ENCODE measurements around the gene LZTS2.

Gene LZTS2

DNA sequence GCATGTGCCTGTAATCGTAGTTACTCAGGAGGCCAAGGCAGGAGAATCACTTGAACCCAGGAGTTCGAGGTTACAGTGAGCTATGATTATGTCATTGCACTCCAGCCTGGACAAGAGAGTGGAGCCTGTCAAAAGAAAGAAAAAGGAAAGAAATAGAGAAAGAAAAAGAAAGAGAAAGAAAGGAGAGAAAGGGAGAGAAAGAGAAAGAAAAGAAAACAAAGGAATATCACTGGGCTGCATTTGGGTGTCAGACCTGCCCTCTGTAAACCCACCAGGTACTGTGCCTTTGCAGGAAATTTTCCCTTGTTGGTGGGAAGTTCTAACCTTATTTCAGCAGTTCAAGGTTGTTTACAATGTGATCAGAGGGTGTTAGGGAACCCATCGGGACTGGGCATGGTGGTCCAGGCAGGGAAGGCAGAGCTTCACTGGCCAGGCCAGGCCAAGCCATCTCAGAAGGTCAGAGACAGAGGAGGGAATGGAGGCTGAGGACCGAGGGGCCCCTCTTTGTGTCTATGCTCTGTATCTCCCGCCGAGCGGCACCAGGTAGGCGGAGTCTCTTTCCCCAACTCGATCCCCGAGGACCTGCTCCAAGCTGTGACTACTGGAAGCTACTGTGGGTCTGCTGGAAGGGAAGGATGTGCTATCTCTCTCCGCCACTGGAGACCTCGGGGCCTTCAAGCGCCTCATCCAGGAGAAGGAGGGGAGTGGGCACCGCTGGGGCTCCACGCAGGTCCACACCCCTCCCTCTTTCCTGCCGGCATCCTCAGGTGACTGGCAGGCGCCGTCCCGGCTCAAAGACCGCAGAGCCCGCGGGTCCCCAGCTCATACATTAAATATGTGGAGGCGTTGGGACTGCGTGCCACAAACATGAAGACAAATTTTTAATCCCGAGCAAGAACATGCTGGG, 47.0 kb downstream of the LZTS2 start:
- DNase-seq: no peak

DNA sequence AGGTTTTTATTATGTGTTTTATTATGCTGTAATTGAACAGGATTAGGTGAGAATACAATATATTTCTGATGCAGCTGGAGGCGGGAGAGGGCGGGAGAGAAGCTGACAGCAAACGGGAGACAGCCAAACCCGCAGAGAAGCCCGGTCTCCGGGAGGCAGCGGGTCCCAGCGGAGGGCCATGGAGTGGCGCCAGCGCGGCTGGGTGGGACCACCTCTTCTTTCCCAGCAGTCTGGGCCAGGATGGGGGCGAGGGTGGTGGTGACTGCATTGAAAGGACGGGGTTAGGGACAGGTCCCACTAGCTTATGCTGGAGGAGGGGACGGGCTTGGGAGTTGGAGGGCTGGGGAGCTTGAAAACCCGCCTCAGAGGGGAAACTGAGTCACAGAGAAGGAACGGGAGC, 47.7 kb downstream of the LZTS2 start:
- DNase-seq: no peak

DNA sequence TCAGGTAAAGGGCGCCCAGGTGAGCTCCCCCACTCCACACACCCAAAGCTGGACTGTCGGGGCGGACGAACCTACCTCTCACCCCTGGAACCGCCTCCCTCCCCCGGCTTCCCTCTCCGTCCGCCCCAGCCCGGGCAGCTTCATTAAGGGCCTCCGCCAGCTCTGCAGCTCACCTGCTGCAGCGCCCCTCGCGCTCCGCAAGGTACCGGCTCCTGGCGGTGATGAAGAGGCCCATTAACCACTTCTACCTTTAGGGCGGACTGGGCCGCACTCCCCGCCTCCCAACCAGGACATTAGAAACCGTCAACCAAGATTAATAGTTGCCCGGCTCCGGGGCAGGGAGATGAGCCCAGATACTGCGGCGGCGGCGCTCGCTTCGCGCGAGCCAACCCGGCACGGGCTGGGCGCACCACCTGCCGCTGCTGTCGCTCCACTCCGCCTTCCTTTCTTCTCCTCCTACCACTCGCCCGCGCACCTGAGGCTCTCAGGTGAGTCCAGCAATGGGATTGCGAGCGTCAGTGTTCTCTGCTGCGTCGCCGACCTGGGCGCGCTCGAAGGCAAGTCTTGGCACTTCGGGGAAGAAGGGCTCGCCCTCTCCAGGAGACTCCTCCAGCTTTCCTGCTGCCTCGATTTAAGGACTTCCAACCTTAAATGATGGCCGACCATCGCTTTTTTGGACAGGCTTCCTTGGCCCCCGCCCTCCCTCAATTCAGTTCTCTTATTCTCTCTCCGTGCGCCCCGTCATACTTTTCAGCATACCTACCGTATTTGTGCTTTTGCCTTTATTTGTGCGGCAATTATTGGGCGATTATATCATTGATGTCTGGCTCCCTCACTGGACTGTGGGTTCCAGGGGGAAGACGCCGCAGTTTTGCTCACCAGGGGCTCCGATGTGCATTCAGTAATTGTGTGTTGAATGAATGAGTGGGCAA, 48.6 kb downstream of the LZTS2 start:
- DNase-seq: no peak

- peak in 15 of 56 donors; percentile 10 to 64 (median 23) for DNase-seq
These were observed 50.8 kb downstream of the LZTS2 start for GRCh38 chr10:101050208-101051069.

DNA sequence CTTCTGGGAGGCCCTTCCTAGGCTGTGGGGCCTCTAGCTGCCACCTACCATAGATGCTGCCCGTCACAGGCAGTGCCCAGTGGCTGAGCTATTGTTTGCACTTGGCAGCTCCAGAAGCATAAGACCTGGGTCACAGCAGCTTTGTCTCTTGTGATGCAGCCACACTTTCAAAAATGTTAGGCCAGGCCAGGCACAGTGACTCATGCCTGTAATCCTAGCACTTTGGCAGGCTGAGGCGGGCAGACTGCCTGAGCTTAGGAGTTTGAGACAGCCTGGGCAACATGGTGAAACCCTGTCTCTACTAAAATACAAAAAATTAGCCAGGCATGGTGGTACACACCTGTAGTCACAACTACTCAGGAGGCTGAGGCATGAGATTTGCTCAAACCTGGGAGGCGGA, 52.7 kb downstream of the LZTS2 start:
- peak in 1 of 56 donors; percentile 15 for DNase-seq

GRCh38 chr10:101053516-101053915, 53.9 kb downstream of the LZTS2 start:
- DNase-seq: no peak

- DNase-seq: no peak
These were observed 54.7 kb downstream of the LZTS2 start for GRCh38 chr10:101054351-101054750.

DNA sequence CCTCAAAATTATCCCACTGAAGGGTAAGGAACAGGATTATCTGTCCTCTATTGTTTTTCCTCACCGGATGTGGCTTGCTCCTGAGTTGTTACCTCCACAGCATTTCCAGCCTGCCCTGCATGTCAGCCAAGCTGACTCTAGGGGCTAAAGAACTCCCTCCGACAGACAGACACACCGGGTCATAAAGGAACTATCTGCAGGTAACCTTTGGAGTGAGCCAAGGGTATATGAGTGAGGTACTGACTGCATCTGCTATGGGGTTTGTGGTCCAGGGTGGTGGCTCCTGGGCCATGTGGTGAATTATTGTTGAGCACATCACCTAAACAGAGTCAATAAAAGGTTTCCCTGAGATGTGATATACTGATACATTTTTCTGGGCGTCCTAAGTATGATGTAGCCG, 55.3 kb downstream of the LZTS2 start:
- DNase-seq: no peak

DNA sequence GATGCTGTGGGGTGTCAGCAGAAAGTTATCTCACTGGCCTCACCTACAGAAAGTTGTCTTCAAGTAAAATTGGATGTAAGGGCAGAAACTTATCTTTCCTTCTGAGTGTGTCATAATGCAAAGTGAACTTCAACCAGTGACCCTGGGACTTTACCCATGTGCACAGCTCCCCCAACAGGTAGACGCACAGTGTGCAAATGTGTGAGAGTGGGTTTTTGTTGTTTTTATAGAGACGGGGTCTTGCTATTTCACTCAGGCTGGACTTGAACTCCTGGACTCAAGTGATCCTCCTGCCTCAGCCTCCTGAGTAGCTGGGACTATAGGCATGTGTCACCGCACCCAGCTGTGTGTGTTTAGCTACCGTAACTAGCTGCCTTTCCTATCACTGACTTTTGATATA, 55.8 kb downstream of the LZTS2 start:
- no peak for DNase-seq

DNA sequence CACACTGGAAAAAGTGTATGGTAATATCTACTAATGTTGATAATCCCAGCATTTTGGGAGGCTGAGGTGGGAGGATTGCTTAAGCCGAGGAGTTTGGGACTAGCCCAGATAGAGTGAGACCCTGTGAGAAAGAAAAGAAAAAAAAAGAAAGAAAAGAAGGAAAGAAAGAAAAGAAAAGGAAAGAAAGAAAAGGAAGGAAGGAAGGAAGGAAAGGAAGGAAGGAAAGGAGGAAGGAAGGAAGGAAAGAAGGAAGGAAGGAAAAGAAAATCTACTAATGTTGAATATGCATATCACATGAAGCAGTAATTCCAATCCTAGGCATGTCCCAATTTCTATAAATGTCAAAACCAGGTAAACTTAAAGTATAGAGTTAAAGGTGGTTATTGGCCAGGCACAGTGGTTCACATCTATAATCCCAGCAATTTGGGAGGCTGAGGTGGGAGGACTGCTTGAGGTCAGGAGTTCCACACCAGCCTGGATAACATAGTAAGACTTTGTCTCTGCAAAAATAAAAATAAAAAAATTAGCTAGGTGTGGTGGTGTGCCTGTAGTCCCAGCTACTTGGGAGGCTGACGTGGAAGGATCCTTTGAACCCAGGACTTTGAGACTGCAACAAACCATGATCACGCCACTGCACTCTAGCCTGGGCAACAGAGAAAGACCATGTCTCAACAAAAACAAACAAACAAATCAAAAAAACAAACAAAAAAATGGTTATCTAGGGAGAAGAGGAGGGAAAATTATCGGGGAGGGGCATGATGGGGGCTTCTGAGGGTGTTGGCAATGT, 57.0 kb downstream of the LZTS2 start:
- no peak for DNase-seq

All from nucleus accumbens (tissue), 56 donors.